Tibial artery (tissue), 4 donors: ENCODE measurements around the gene ATF7IP2.
"Not testable (repeated sequence)": the region's sequence is repeated elsewhere in the genome, so short reads cannot be mapped to it uniquely, and the experiment has no call there.

Source experiments
- DNase-seq, 2 donors: peaks; one replicate each; pipeline ENCODE4 v3.0.0-alpha.2; 2019
- H3K27ac ChIP-seq, 2 donors: fragments of 200-600 bp; sonication (generic) in 1 of 2; 1 replicate in 1 of 2; 2 replicates in 1 of 2; pipeline ENCODE4 v1.5.1; 2018 to 2019; ENCODE audit warnings: mild to moderate bottlenecking in 1 of 2
- H3K27me3 ChIP-seq, 2 donors: fragments of 200-600 bp; sonication (generic) in 1 of 2; one replicate each; pipeline versions ENCODE4 v1.5.1 to v1.6.0; 2016 to 2019
- H3K36me3 ChIP-seq, 3 donors: fragments of 200-600 bp; sonication (generic) in 2 of 3; one replicate each; pipeline ENCODE4 v1.5.1; 2016 to 2019; ENCODE audit warnings: mild to moderate bottlenecking in 2 of 3
- H3K4me1 ChIP-seq, 4 donors: fragments of 200-600 bp; sonication (generic) in 2 of 4; 1 replicate in 3 of 4; 2 replicates in 1 of 4; pipeline ENCODE4 v1.5.1; 2016 to 2019
- H3K4me3 ChIP-seq, 2 donors: fragments of 200-600 bp; sonication (generic) in 1 of 2; 1 replicate in 1 of 2; 2 replicates in 1 of 2; pipeline ENCODE4 v1.5.1; 2018 to 2019; ENCODE audit warnings: mild to moderate bottlenecking in 2 of 2
- H3K9me3 ChIP-seq, 3 donors: fragments of 200-600 bp; sonication (generic) in 1 of 3; one replicate each; pipeline ENCODE4 v1.5.1; 2016 to 2019
- CTCF ChIP-seq, 2 experiments: fragments of 200-600 bp in 1 of 2; fragments of 450-650 bp in 1 of 2; IDR thresholded peaks; one replicate each; pipeline ENCODE4 v1.5.1; 2017 to 2019; ENCODE audit warnings: antibody characterized with exemption in 2 of 2, mild to moderate bottlenecking in 1 of 2, moderate library complexity in 1 of 2
- intact Hi-C: fragments of 100-400 bp; cut with DNase I; formaldehyde crosslinking; loops from one replicate; pipeline ENCODE4 v1.15.0; 2023; ENCODE audit warnings: low total_unique reads

The ATF7IP2 gene

DNA sequence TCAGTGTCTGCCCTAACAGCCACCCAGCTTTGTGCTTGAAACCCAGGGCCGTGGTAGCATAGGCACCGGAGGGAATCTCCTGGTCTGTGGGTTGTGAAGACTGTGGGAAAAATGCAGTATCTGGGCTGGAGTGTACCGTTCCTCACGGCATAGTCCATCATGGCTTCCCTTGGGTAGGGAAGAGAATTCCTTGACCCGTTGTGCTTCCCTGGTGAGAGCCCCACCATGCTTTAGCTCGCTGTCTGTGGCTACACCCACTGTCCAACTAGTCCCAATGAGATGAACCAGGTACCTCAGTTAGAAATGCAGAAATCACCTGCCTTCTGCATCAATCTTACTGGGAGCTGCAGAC lies 67.3 kb downstream of the ATF7IP2 start:
- no peaks in the 10 kb centered on the region for H3K27me3 ChIP-seq
- H3K9me3 ChIP-seq, result peaks cover 0 to 18% (median 17%) of the 10 kb centered on the region in 3 donors
- no peak for DNase-seq
- no peak overlapping the region for H3K27ac ChIP-seq
- H3K4me3 ChIP-seq, result no peak overlapping the region
- TF ChIP-seq CTCF (IDR thresholded peaks at IDR 0.05), result no peak
- H3K4me1 ChIP-seq, result no peaks in the 10 kb centered on the region
- H3K36me3 ChIP-seq, result peaks cover 4 to 18% (median 5%) of the 10 kb centered on the region in 3 donors
- intact Hi-C loops, result no loop called here

DNA sequence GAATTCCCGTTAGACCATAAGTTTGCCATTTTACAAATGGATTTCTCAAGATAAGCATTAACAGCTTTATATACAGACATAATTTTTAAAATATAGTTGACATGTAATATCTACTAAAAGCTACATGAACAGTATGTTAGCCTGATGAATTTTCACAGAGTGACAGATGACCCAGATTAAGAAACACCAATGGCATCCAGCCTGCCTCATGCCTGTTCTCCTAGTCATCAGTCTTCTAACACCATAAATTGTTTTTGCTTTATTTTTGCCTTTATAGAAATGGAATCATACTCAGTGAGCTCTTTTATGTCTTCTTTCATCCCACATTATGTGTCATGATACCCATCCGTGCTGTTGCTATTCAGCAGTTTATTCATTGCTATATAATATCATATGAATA lies 80.0 kb downstream of the ATF7IP2 start:
- intact Hi-C loops, result no loop called here
- no peaks in the 10 kb centered on the region for H3K9me3 ChIP-seq
- DNase-seq, result no peak
- H3K36me3 ChIP-seq, result peaks cover 0 to 9% (median 8%) of the 10 kb centered on the region in 3 donors
- H3K27me3 ChIP-seq, result no peaks in the 10 kb centered on the region
- H3K4me1 ChIP-seq, result no peaks in the 10 kb centered on the region
- TF ChIP-seq CTCF (IDR thresholded peaks at IDR 0.05), result no peak
- H3K4me3 ChIP-seq, result no peak overlapping the region
- H3K27ac ChIP-seq, result no peak overlapping the region

- no peaks in the 10 kb centered on the region for H3K4me1 ChIP-seq
- no peak for TF ChIP-seq CTCF (IDR thresholded peaks at IDR 0.05)
- H3K27ac ChIP-seq, result no peak overlapping the region
- H3K27me3 ChIP-seq, result no peaks in the 10 kb centered on the region
- H3K4me3 ChIP-seq, result no peak overlapping the region
- DNase-seq, result no peak
- intact Hi-C loops, result no loop called here
- no peaks in the 10 kb centered on the region for H3K9me3 ChIP-seq
- H3K36me3 ChIP-seq, result peaks cover 0 to 9% (median 8%) of the 10 kb centered on the region in 3 donors
Measured at GRCh38 chr16:10466313-10466712, 80.5 kb downstream of the ATF7IP2 start.

GRCh38 chr16:10466861-10467260 lies 81.0 kb downstream of the ATF7IP2 start:
- intact Hi-C loops, result no loop called here
- peaks cover 0 to 9% (median 8%) of the 10 kb centered on the region in 3 donors for H3K36me3 ChIP-seq
- H3K9me3 ChIP-seq, result no peaks in the 10 kb centered on the region
- H3K4me1 ChIP-seq, result no peaks in the 10 kb centered on the region
- no peak for TF ChIP-seq CTCF (IDR thresholded peaks at IDR 0.05)
- no peak for DNase-seq
- no peak overlapping the region for H3K27ac ChIP-seq
- no peak overlapping the region for H3K4me3 ChIP-seq
- no peaks in the 10 kb centered on the region for H3K27me3 ChIP-seq

- intact Hi-C loops, H3K4me3 ChIP-seq: not testable (repeated sequence)
Measured at GRCh38 chr16:10476636-10477035, 90.8 kb downstream of the ATF7IP2 start.

DNA sequence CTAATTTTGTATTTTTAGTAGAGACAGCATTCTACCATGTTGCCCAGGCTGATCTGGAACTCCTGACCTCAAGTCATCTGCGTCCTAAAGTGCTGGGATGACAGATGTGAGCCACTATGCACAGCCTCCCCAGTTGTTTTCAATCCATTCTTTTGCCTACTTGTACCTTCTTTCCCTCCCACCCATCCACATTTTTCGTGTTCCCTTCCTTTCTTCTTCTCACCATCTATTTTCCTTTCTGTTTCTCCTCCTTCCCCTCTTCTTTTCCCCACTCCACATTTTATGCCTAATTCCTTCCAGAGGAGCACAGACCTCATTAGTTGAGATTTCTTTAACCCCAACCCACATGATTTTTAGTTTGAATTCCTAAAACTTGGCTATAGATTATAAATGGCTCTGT lies 94.3 kb downstream of the ATF7IP2 start:
- intact Hi-C loops, result no loop called here
- Histone ChIP-seq H3K27ac (no peak overlapping the region), H3K9me3 (peaks cover 0 to 3% (median 0%) of the 10 kb centered on the region in 3 donors), H3K36me3 (peaks cover 0 to 29% (median 12%) of the 10 kb centered on the region in 3 donors), H3K4me1 (no peaks in the 10 kb centered on the region), H3K27me3 (no peaks in the 10 kb centered on the region), H3K4me3 (no peak overlapping the region)
- TF ChIP-seq CTCF (IDR thresholded peaks at IDR 0.05), result no peak
- no peak for DNase-seq

More at GRCh38 chr16:10476636-10477035, 90.8 kb downstream of the ATF7IP2 start:
- H3K36me3 ChIP-seq, result peaks cover 0 to 16% (median 13%) of the 10 kb centered on the region in 3 donors
- H3K4me1 ChIP-seq, DNase-seq, H3K27ac ChIP-seq, H3K27me3 ChIP-seq, H3K9me3 ChIP-seq: not testable (repeated sequence)
